Dermis blood vessel endothelial cell (primary cell): ENCODE data around the gene AKNA. TPM values are rescaled to one million over a fixed set of nuclear protein-coding genes. Genes with fewer than 3 reads are reported as not detected.

Experiments
- DNase-seq: peaks from one replicate; pipeline ENCODE4 v3.0.0; 2010
- total RNA-seq: library from RNA; depleted of rRNA; stranded (reverse); fragments of >200 nt; gene quantifications from 2 replicates; pipeline ENCODE4 v1.2.3, GENCODE V29; 2014

AKNA gene
- total RNA-seq, 1 donor from 2014 or later: 3.6 TPM

GRCh38 chr9:114373960-114374730 is 13.6 kb downstream of the AKNA start:
- DNase-seq: no peak

- peak; percentile 21 for DNase-seq
Observed at GRCh38 chr9:114372921-114373448, 14.8 kb downstream of the AKNA start.

- DNase-seq: peak; percentile 38
Observed at GRCh38 chr9:114371973-114372917, 15.5 kb downstream of the AKNA start.

- DNase-seq: no peak
Observed at GRCh38 chr9:114371343-114371944, 16.3 kb downstream of the AKNA start.

GRCh38 chr9:114370968-114371320 is 16.8 kb downstream of the AKNA start:
- no peak for DNase-seq

GRCh38 chr9:114370251-114370967 is 17.4 kb downstream of the AKNA start:
- DNase-seq: no peak

GRCh38 chr9:114369216-114370130 is 18.3 kb downstream of the AKNA start:
- no peak for DNase-seq

GRCh38 chr9:114367772-114368569 is 19.8 kb downstream of the AKNA start:
- no peak for DNase-seq

GRCh38 chr9:114367366-114367765 is 20.4 kb downstream of the AKNA start:
- DNase-seq: no peak

- DNase-seq: no peak
Observed at GRCh38 chr9:114366334-114367128, 21.3 kb downstream of the AKNA start.

GRCh38 chr9:114365194-114365593 is 22.6 kb downstream of the AKNA start:
- no peak for DNase-seq

- no peak for DNase-seq
Observed at GRCh38 chr9:114364134-114365041, 23.4 kb downstream of the AKNA start.

GRCh38 chr9:114363424-114363823 is 24.4 kb downstream of the AKNA start:
- no peak for DNase-seq

- DNase-seq: no peak
Observed at GRCh38 chr9:114362394-114362793, 25.4 kb downstream of the AKNA start.

GRCh38 chr9:114361542-114361941 is 26.2 kb downstream of the AKNA start:
- no peak for DNase-seq

- no peak for DNase-seq
Observed at GRCh38 chr9:114359801-114360200, 28.0 kb downstream of the AKNA start.

GRCh38 chr9:114357911-114358328 is 29.9 kb downstream of the AKNA start:
- DNase-seq: no peak

- no peak for DNase-seq
Observed at GRCh38 chr9:114357360-114357759, 30.4 kb downstream of the AKNA start.
